Measurements from ENCODE around the gene ELOB.

Gene ELOB

DNA sequence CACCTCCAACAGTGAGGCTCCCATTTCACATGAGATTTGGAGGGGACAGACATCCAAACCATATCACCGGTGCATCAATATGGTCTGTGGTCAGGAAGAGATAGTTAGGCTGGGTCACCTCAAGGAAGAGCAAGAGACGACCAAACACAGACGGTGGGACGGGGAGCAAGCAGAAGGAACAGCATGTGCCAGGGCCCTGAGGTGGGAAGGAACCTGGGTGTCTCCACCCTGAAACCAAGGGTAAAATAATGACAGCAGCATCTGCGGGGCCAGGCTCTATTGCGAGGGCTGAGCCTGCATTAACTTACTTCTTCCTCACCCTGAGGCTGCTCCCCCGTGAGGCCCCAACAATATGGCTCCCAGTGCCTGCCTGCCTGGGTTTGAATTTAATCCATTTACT, 31.1 kb upstream of the ELOB start:
- no peak overlapping the region for H2AFZ ChIP-seq (ENCODE audit: low read depth)
- H3K27me3 ChIP-seq (ENCODE audit: insufficient read depth, low read depth): peaks cover 99% of the 10 kb centered on the region
- H3K9ac ChIP-seq: no peak overlapping the region
- no peaks in the 10 kb centered on the region for H4K20me1 ChIP-seq (ENCODE audit: insufficient read depth)
- H3K4me1 ChIP-seq (ENCODE audit: low read depth, poor library complexity, severe bottlenecking): no peaks in the 10 kb centered on the region
- no peaks in the 10 kb centered on the region for H3K79me2 ChIP-seq (ENCODE audit: insufficient read depth, low read depth)
- no peaks in the 10 kb centered on the region for H3K36me3 ChIP-seq (ENCODE audit: insufficient read depth)
- TF ChIP-seq, protein P1, sequence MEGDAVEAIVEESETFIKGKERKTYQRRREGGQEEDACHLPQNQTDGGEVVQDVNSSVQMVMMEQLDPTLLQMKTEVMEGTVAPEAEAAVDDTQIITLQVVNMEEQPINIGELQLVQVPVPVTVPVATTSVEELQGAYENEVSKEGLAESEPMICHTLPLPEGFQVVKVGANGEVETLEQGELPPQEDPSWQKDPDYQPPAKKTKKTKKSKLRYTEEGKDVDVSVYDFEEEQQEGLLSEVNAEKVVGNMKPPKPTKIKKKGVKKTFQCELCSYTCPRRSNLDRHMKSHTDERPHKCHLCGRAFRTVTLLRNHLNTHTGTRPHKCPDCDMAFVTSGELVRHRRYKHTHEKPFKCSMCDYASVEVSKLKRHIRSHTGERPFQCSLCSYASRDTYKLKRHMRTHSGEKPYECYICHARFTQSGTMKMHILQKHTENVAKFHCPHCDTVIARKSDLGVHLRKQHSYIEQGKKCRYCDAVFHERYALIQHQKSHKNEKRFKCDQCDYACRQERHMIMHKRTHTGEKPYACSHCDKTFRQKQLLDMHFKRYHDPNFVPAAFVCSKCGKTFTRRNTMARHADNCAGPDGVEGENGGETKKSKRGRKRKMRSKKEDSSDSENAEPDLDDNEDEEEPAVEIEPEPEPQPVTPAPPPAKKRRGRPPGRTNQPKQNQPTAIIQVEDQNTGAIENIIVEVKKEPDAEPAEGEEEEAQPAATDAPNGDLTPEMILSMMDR (conservative IDR thresholded peaks at IDR 0.05; ENCODE audit: low read depth, low read length): no peak
- no peak overlapping the region for H3K27ac ChIP-seq
- no peak overlapping the region for H3K4me2 ChIP-seq
- no peak overlapping the region for H3K4me3 ChIP-seq (IDR thresholded peaks at IDR 0.05; ENCODE audit: insufficient read depth, low read depth, low read length)

DNA sequence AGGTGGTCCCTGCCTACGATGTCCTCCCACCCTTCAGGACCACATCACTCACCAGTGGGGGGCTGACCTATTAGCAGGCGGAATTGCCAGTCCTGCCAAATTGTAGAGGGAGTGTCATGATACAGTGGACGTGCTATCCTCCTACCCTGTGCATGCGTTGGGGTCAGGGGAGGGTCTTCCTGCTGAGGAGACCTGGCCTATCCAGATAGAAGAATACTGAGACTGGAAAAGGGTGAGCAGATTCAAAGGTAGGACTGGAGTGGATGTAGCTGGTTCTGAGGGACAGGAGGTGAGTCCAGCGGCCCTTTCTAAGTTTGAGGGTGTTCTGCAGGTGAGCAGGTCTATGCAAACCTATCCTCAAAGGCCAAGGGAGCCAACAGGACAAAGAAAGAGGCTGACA, 29.2 kb upstream of the ELOB start:
- no peak overlapping the region for H3K4me2 ChIP-seq
- TF ChIP-seq, protein P1 (conservative IDR thresholded peaks at IDR 0.05; ENCODE audit: low read depth, low read length): no peak

DNA sequence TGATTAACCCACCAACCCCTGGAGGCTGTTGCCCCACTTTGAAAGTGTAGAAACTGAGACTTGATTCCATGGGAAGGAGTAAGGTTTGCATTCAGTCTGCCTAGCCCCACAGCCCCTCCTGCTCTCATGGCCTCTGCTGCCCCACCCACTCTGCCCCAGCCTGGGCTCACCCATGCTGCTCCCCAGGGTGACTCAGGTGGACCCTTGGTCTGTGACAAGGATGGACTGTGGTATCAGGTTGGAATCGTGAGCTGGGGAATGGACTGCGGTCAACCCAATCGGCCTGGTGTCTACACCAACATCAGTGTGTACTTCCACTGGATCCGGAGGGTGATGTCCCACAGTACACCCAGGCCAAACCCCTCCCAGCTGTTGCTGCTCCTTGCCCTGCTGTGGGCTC, 27.6 kb upstream of the ELOB start:
- Histone ChIP-seq H3K27me3 (ENCODE audit: insufficient read depth, low read depth) (peaks cover 82% of the 10 kb centered on the region), H3K4me2 (no peak overlapping the region), H3K4me1 (ENCODE audit: low read depth, poor library complexity, severe bottlenecking) (no peaks in the 10 kb centered on the region), H3K9ac (no peak overlapping the region), H3K27ac (no peak overlapping the region), H4K20me1 (ENCODE audit: insufficient read depth) (no peaks in the 10 kb centered on the region), H2AFZ (ENCODE audit: low read depth) (no peak overlapping the region), H3K79me2 (ENCODE audit: insufficient read depth, low read depth) (no peaks in the 10 kb centered on the region), H3K36me3 (ENCODE audit: insufficient read depth) (no peaks in the 10 kb centered on the region), H3K4me3 (IDR thresholded peaks at IDR 0.05; ENCODE audit: insufficient read depth, low read depth, low read length) (no peak overlapping the region)
- TF ChIP-seq, protein P1 (conservative IDR thresholded peaks at IDR 0.05; ENCODE audit: low read depth, low read length): no peak

More for the DNA sequence above, 29.2 kb upstream of the ELOB start:
- Histone ChIP-seq H2AFZ (ENCODE audit: low read depth) (no peak overlapping the region), H3K9ac (no peak overlapping the region), H3K27me3 (ENCODE audit: insufficient read depth, low read depth) (peaks cover 85% of the 10 kb centered on the region), H3K36me3 (ENCODE audit: insufficient read depth) (no peaks in the 10 kb centered on the region), H3K4me3 (IDR thresholded peaks at IDR 0.05; ENCODE audit: insufficient read depth, low read depth, low read length) (no peak overlapping the region), H3K27ac (no peak overlapping the region), H3K4me1 (ENCODE audit: low read depth, poor library complexity, severe bottlenecking) (no peaks in the 10 kb centered on the region), H3K79me2 (ENCODE audit: insufficient read depth, low read depth) (no peaks in the 10 kb centered on the region), H4K20me1 (ENCODE audit: insufficient read depth) (no peaks in the 10 kb centered on the region)

DNA sequence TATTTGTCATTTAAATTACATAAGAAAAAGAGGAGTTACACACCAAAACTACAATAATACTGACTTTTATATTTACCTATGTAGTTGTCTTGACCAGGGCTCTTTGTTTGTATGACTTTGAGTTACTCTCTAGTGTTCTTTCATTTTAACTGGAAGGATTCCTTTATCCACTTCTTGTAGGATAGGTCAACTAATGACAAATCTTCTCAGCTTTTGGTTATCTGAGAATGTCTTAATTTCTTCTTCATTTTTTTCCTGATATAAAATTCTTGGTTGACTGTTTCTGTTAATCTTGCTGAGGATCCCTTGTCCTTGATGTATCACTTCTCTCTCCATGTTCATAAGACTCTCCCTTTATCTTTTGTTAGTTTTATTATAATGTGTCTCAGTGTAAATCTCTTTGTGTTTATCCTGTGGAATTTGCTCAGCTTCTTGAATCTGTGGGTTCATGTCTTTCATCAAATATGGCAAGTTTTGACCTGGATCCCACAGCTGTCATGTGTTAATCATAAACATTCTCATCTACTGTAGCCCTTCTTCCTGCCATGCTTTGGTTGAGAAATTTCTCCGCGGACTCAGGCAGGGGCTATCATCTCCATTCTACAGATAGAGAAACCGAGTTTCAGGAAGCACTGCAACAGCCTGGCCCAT, 26.6 kb upstream of the ELOB start:
- no peaks in the 10 kb centered on the region for H3K36me3 ChIP-seq (ENCODE audit: insufficient read depth)
- TF ChIP-seq, protein P1 (conservative IDR thresholded peaks at IDR 0.05; ENCODE audit: low read depth, low read length): no peak
- H3K4me3 ChIP-seq (IDR thresholded peaks at IDR 0.05; ENCODE audit: insufficient read depth, low read depth, low read length): no peak overlapping the region
- H3K4me2 ChIP-seq: no peak overlapping the region
- H3K79me2 ChIP-seq (ENCODE audit: insufficient read depth, low read depth): no peaks in the 10 kb centered on the region
- H3K27ac ChIP-seq: no peak overlapping the region
- H2AFZ ChIP-seq (ENCODE audit: low read depth): no peak overlapping the region
- H3K4me1 ChIP-seq (ENCODE audit: low read depth, poor library complexity, severe bottlenecking): no peaks in the 10 kb centered on the region
- no peak overlapping the region for H3K9ac ChIP-seq
- peaks cover 75% of the 10 kb centered on the region for H3K27me3 ChIP-seq (ENCODE audit: insufficient read depth, low read depth)
- H4K20me1 ChIP-seq (ENCODE audit: insufficient read depth): no peaks in the 10 kb centered on the region
